Sciatic nerve (tissue), 2 donors: ENCODE results near the gene KLHL1. TPM values are rescaled to one million over a fixed set of nuclear protein-coding genes. Genes with fewer than 3 reads are reported as not detected.

ENCODE experiments used
- ATAC-seq: fragments of 200-7000 bp; cut with Tn5 transposase; one replicate; pipeline ENCODE4 v1.9.1; 2020; ENCODE audit warnings: mild to moderate bottlenecking, moderate library complexity
- DNase-seq: peaks from one replicate; pipeline ENCODE4 v3.0.0-alpha.2; 2020; ENCODE audit warnings: low spot score
- intact Hi-C: fragments of 100-400 bp; cut with DNase I; formaldehyde crosslinking; loops from one replicate; pipeline ENCODE4 v1.14.2; 2022
- total RNA-seq: library from RNA; stranded (reverse); fragmentation: NEBNext Ultra II Directional; extraction: Animal tissue kit (Norgen Biotek cat#: 25700); gene quantifications from one replicate; pipeline ENCODE4 v1.2.1, GENCODE V29; 2021
- donor health status: DM: no; HTN: no; CAD: no.
- donor health status: DM: no; HTN: no; CAD: no.

KLHL1 gene
- total RNA-seq, 1 donor from 2014 or later = not detected

- intact Hi-C loops = no loop called here
- no peak for ATAC-seq
- no peak for DNase-seq
Observed at GRCh38 chr13:69737129-69737935, 370.9 kb downstream of the KLHL1 start.

GRCh38 chr13:69721631-69722030, 386.6 kb downstream of the KLHL1 start:
- intact Hi-C loops = no loop called here
- ATAC-seq = no peak

GRCh38 chr13:69720278-69720983, 387.8 kb downstream of the KLHL1 start:
- DNase-seq = no peak
- intact Hi-C loops = no loop called here
- no peak for ATAC-seq

More at GRCh38 chr13:69721631-69722030, 386.6 kb downstream of the KLHL1 start:
- no peak for DNase-seq

- intact Hi-C loops = no loop called here
- DNase-seq (no peak), ATAC-seq (no peak)
Observed at GRCh38 chr13:69706807-69707206, 401.4 kb downstream of the KLHL1 start.

GRCh38 chr13:69704311-69704710, 403.9 kb downstream of the KLHL1 start:
- DNase-seq = no peak
- ATAC-seq = no peak
- intact Hi-C loops = no loop called here

- no peak for ATAC-seq
- intact Hi-C loops = no loop called here
- no peak for DNase-seq
Observed at GRCh38 chr13:69690999-69691398, 417.3 kb downstream of the KLHL1 start.

- DNase-seq (no peak), ATAC-seq (peak; percentile 22)
- intact Hi-C loops = no loop called here
Observed at GRCh38 chr13:69683921-69684686, 424.1 kb downstream of the KLHL1 start.

- intact Hi-C loops = no loop called here
- ATAC-seq (no peak), DNase-seq (no peak)
Observed at GRCh38 chr13:69681722-69682121, 426.5 kb downstream of the KLHL1 start.

- DNase-seq (no peak), ATAC-seq (no peak)
- intact Hi-C loops = no loop called here
Observed at GRCh38 chr13:69677343-69677742, 430.9 kb downstream of the KLHL1 start.

GRCh38 chr13:69676286-69676685, 432.0 kb downstream of the KLHL1 start:
- intact Hi-C loops = no loop called here
- DNase-seq (no peak), ATAC-seq (no peak)

GRCh38 chr13:69660155-69660554, 448.1 kb downstream of the KLHL1 start:
- ATAC-seq = no peak
- DNase-seq = no peak
- intact Hi-C loops = no loop called here

- intact Hi-C loops = no loop called here
- DNase-seq = no peak
- ATAC-seq = no peak
Observed at GRCh38 chr13:69657676-69658075, 450.6 kb downstream of the KLHL1 start.

- no peak for ATAC-seq
- intact Hi-C loops = no loop called here
- no peak for DNase-seq
Observed at GRCh38 chr13:69654392-69654791, 453.9 kb downstream of the KLHL1 start.

Other genes starting within 250 kb of the KLHL1 start
- gene ATXN8OS, start 626 bp downstream of the KLHL1 start, total RNA-seq = not detected